Mucosa of rectum (tissue), 2 donors: Measurements from ENCODE around the gene NOTCH3.

ENCODE experiments used
- H3K27ac ChIP-seq, 2 donors: one replicate each; pipeline ENCODE4 v1.7.0; 2013; ENCODE audit warnings: inconsistent platforms in 2 of 2, low read depth in 2 of 2, low read length in 2 of 2
- H3K27me3 ChIP-seq, 2 donors: one replicate each; pipeline ENCODE4 v1.7.0; 2013; ENCODE audit warnings: low read length in 2 of 2; ENCODE audit not compliant: control insufficient read depth in 2 of 2, insufficient read depth in 2 of 2
- H3K36me3 ChIP-seq, 2 donors: one replicate each; pipeline ENCODE4 v1.7.0; 2013; ENCODE audit warnings: low read length in 2 of 2; ENCODE audit not compliant: control insufficient read depth in 2 of 2, insufficient read depth in 2 of 2
- H3K4me1 ChIP-seq, 2 donors: one replicate each; pipeline ENCODE4 v1.7.0; 2013; ENCODE audit warnings: low read length in 2 of 2, mild to moderate bottlenecking in 1 of 2; ENCODE audit not compliant: control insufficient read depth in 2 of 2, insufficient read depth in 2 of 2
- H3K4me3 ChIP-seq, 2 donors: one replicate each; pipeline ENCODE4 v1.7.0; 2013; ENCODE audit warnings: low read length in 2 of 2
- H3K9ac ChIP-seq, 2 donors: one replicate each; pipeline ENCODE4 v1.7.0; 2013; ENCODE audit warnings: low read length in 2 of 2, low read depth in 1 of 2, mild to moderate bottlenecking in 1 of 2
- H3K9me3 ChIP-seq, 2 donors: one replicate each; pipeline ENCODE4 v1.7.0; 2013; ENCODE audit warnings: low read length in 2 of 2; ENCODE audit not compliant: control insufficient read depth in 2 of 2
- donor health status: healthy.
- donor health status: Normal muscosa, but diverticular disease.

Gene NOTCH3

GRCh38 chr19:15244808-15245207 lies 44.0 kb upstream of the NOTCH3 start:
- H3K4me3 ChIP-seq = no peak overlapping the region
- H3K9ac ChIP-seq = no peak overlapping the region
- no peaks in the 10 kb centered on the region for H3K9me3 ChIP-seq
- peaks cover 64 to 79% of the 10 kb centered on the region in 2 donors for H3K36me3 ChIP-seq
- peaks cover 20 to 27% of the 10 kb centered on the region in 2 donors for H3K4me1 ChIP-seq
- H3K27me3 ChIP-seq = no peaks in the 10 kb centered on the region
- H3K27ac ChIP-seq = no peak overlapping the region

GRCh38 chr19:15244106-15244803 lies 43.5 kb upstream of the NOTCH3 start:
- H3K27me3 ChIP-seq = no peaks in the 10 kb centered on the region
- no peak overlapping the region for H3K9ac ChIP-seq
- no peak overlapping the region for H3K27ac ChIP-seq
- H3K4me1 ChIP-seq = peaks cover 15 to 21% of the 10 kb centered on the region in 2 donors
- no peaks in the 10 kb centered on the region for H3K9me3 ChIP-seq
- no peak overlapping the region for H3K4me3 ChIP-seq
- peaks cover 66 to 79% of the 10 kb centered on the region in 2 donors for H3K36me3 ChIP-seq

GRCh38 chr19:15243236-15243957 lies 42.6 kb upstream of the NOTCH3 start:
- H3K27ac ChIP-seq = no peak overlapping the region
- H3K9me3 ChIP-seq = no peaks in the 10 kb centered on the region
- no peak overlapping the region for H3K9ac ChIP-seq
- H3K4me1 ChIP-seq = peaks cover 6 to 13% of the 10 kb centered on the region in 2 donors
- peaks cover 68 to 78% of the 10 kb centered on the region in 2 donors for H3K36me3 ChIP-seq
- no peak overlapping the region for H3K4me3 ChIP-seq
- H3K27me3 ChIP-seq = no peaks in the 10 kb centered on the region

GRCh38 chr19:15241259-15241910 lies 40.6 kb upstream of the NOTCH3 start:
- Histone ChIP-seq H3K4me3 (no peak overlapping the region), H3K4me1 (no peaks in the 10 kb centered on the region), H3K36me3 (peaks cover 69 to 73% of the 10 kb centered on the region in 2 donors), H3K9ac (no peak overlapping the region), H3K27me3 (no peaks in the 10 kb centered on the region), H3K27ac (no peak overlapping the region), H3K9me3 (no peaks in the 10 kb centered on the region)

GRCh38 chr19:15240515-15240914 lies 39.7 kb upstream of the NOTCH3 start:
- Histone ChIP-seq H3K27ac (no peak overlapping the region), H3K36me3 (peaks cover 69 to 73% of the 10 kb centered on the region in 2 donors), H3K4me3 (no peak overlapping the region), H3K27me3 (no peaks in the 10 kb centered on the region), H3K4me1 (no peaks in the 10 kb centered on the region), H3K9me3 (no peaks in the 10 kb centered on the region), H3K9ac (no peak overlapping the region)

GRCh38 chr19:15239337-15239949 lies 38.6 kb upstream of the NOTCH3 start:
- H3K9ac ChIP-seq = no peak overlapping the region
- no peaks in the 10 kb centered on the region for H3K9me3 ChIP-seq
- no peak overlapping the region for H3K27ac ChIP-seq
- no peak overlapping the region for H3K4me3 ChIP-seq
- H3K4me1 ChIP-seq = no peaks in the 10 kb centered on the region
- H3K36me3 ChIP-seq = peaks cover 60 to 64% of the 10 kb centered on the region in 2 donors
- H3K27me3 ChIP-seq = no peaks in the 10 kb centered on the region

GRCh38 chr19:15238639-15239155 lies 37.9 kb upstream of the NOTCH3 start:
- Histone ChIP-seq H3K9ac (no peak overlapping the region), H3K27ac (no peak overlapping the region), H3K27me3 (no peaks in the 10 kb centered on the region), H3K36me3 (peaks cover 55 to 60% of the 10 kb centered on the region in 2 donors), H3K4me1 (no peaks in the 10 kb centered on the region), H3K4me3 (no peak overlapping the region), H3K9me3 (no peaks in the 10 kb centered on the region)

- Histone ChIP-seq H3K4me3 (no peak overlapping the region), H3K27ac (no peak overlapping the region), H3K36me3 (peaks cover 50 to 55% of the 10 kb centered on the region in 2 donors), H3K4me1 (no peaks in the 10 kb centered on the region), H3K9me3 (no peaks in the 10 kb centered on the region), H3K9ac (no peak overlapping the region), H3K27me3 (no peaks in the 10 kb centered on the region)
Observed at GRCh38 chr19:15237759-15238638, 37.2 kb upstream of the NOTCH3 start.

GRCh38 chr19:15236886-15237285 lies 36.1 kb upstream of the NOTCH3 start:
- Histone ChIP-seq H3K36me3 (peaks cover 44 to 47% of the 10 kb centered on the region in 2 donors), H3K9me3 (no peaks in the 10 kb centered on the region), H3K4me3 (no peak overlapping the region), H3K27me3 (peaks cover 0 to under 1% of the 10 kb centered on the region in 2 donors), H3K9ac (no peak overlapping the region), H3K4me1 (no peaks in the 10 kb centered on the region), H3K27ac (no peak overlapping the region)
